CD4-positive, alpha-beta T cell (primary cell): Measurements from ENCODE around the gene TCP11. TPM values are rescaled to one million over a fixed set of nuclear protein-coding genes. Genes with fewer than 3 reads are reported as not detected.

ENCODE experiments used
- ATAC-seq: fragments of 200-7000 bp; cut with Tn5 transposase; one replicate; pipeline ENCODE4 v1.10.0; 2022; ENCODE audit warnings: mild to moderate bottlenecking; ENCODE audit not compliant: poor library complexity
- CTCF ChIA-PET: fragments of 350-600 bp; sonication (Branson Sonifier 250); formaldehyde crosslinking; loops from one replicate; lab custom pipeline; 2021; ENCODE audit warnings: antibody characterized with exemption, inconsistent platforms; lab: Charles Lee
- POLR2A ChIA-PET: fragments of 350-600 bp; sonication (Branson Sonifier 250); formaldehyde crosslinking; loops from one replicate; lab custom pipeline; 2021; ENCODE audit warnings: antibody characterized with exemption, inconsistent platforms; lab: Charles Lee
- DNase-seq, 14 experiments: peaks; one replicate each; pipeline ENCODE4 v3.0.0-alpha.2; 2013 to 2020; ENCODE audit warnings: mixed read lengths in 2 of 14
- H3K27ac ChIP-seq, 2 donors: one replicate each; pipeline versions ENCODE4 v1.5.1 to v1.7.0; 2013; ENCODE audit warnings: low read length in 2 of 2, low read depth in 1 of 2, mild to moderate bottlenecking in 1 of 2
- H3K27me3 ChIP-seq, 2 experiments: 1 replicate in 1 of 2; 2 replicates in 1 of 2; pipeline versions ENCODE4 v1.6.1 to v1.7.0; 2013; ENCODE audit warnings: low read length in 2 of 2, control low read depth in 1 of 2, mild to moderate bottlenecking in 1 of 2, moderate library complexity in 1 of 2; ENCODE audit not compliant: insufficient read depth in 2 of 2, control insufficient read depth in 1 of 2
- H3K36me3 ChIP-seq: one replicate; pipeline ENCODE4 v1.6.1; 2013; ENCODE audit warnings: low read length, control low read depth; ENCODE audit not compliant: insufficient read depth
- H3K4me1 ChIP-seq: one replicate; pipeline ENCODE4 v1.6.1; 2013; ENCODE audit warnings: low read length, control low read depth; ENCODE audit not compliant: insufficient read depth
- H3K4me3 ChIP-seq: one replicate; pipeline ENCODE4 v1.5.1; 2013; ENCODE audit warnings: mild to moderate bottlenecking, low read length, moderate library complexity
- H3K9me3 ChIP-seq, 2 experiments: 1 replicate in 1 of 2; 2 replicates in 1 of 2; pipeline versions ENCODE4 v1.6.1 to v1.7.0; 2013; ENCODE audit warnings: low read length in 2 of 2, mild to moderate bottlenecking in 2 of 2, control low read depth in 1 of 2, moderate library complexity in 1 of 2; ENCODE audit not compliant: control insufficient read depth in 1 of 2, insufficient read depth in 1 of 2
- H3K27ac Mint-ChIP-seq: one replicate; pipeline ENCODE4 v1.8.0; 2020; ENCODE audit warnings: mixed read lengths
- H3K27me3 Mint-ChIP-seq: one replicate; pipeline ENCODE4 v1.8.0; 2021; ENCODE audit warnings: mixed read lengths
- H3K36me3 Mint-ChIP-seq: one replicate; pipeline ENCODE4 v1.8.0; 2021; ENCODE audit warnings: low read depth, mixed read lengths
- H3K4me1 Mint-ChIP-seq: one replicate; pipeline ENCODE4 v1.8.0; 2021; ENCODE audit warnings: low read depth, mixed read lengths
- H3K4me3 Mint-ChIP-seq: one replicate; pipeline ENCODE4 v1.8.0; 2020; ENCODE audit warnings: mild to moderate bottlenecking, mixed read lengths
- H3K9me3 Mint-ChIP-seq: one replicate; pipeline ENCODE4 v1.8.0; 2020; ENCODE audit warnings: mixed read lengths
- intact Hi-C, 2 experiments: fragments of 100-400 bp; cut with DNase I in 1 of 2; cut with micrococcal nuclease in 1 of 2; formaldehyde crosslinking; loops; one replicate each; pipeline versions ENCODE4 v1.15.1 to v1.9.0; 2023 to 2025; cut with DNase I, micrococcal nuclease
- total RNA-seq, 174 experiments: library from RNA in 2 of 174; stranded (reverse) in 2 of 174; gene quantifications; one replicate each; pipeline ENCODE4 v1.2.3 and lab custom pipeline; 2021 to 2026
- TF ChIP-seq, protein P1 (sequence below): fragments of 200-600 bp; IDR thresholded peaks from one replicate; pipeline ENCODE4 v1.8.0; 2022; ENCODE audit warnings: antibody characterized with exemption, mild to moderate bottlenecking

TCP11 gene
- total RNA-seq, 2 experiments from 2014 or later = not detected

DNA sequence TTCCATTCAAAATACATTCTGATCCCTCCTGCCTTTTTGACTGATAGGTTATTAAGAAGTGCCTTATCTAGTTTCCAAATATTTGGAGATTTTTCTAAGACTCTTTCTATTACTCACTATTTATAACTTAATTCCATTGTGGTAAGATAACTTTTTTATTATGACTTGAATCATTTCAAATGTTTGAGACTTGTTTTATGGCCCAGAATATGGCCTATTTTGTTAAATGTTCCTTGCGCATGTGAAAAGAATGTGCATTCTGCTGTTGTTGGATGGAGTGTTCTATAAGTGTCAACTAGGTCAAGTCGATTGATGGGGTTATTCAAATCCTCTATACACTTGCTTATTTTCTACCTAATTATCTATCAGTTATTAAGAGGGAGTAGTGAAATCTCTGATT, 13.1 kb upstream of the TCP11 start:
- TF ChIP-seq, protein P1, sequence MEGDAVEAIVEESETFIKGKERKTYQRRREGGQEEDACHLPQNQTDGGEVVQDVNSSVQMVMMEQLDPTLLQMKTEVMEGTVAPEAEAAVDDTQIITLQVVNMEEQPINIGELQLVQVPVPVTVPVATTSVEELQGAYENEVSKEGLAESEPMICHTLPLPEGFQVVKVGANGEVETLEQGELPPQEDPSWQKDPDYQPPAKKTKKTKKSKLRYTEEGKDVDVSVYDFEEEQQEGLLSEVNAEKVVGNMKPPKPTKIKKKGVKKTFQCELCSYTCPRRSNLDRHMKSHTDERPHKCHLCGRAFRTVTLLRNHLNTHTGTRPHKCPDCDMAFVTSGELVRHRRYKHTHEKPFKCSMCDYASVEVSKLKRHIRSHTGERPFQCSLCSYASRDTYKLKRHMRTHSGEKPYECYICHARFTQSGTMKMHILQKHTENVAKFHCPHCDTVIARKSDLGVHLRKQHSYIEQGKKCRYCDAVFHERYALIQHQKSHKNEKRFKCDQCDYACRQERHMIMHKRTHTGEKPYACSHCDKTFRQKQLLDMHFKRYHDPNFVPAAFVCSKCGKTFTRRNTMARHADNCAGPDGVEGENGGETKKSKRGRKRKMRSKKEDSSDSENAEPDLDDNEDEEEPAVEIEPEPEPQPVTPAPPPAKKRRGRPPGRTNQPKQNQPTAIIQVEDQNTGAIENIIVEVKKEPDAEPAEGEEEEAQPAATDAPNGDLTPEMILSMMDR = no peak
- Histone ChIP-seq H3K9me3 (no peaks in the 10 kb centered on the region), H3K36me3 (no peaks in the 10 kb centered on the region), H3K4me3 (no peak overlapping the region), H3K27me3 (no peaks in the 10 kb centered on the region), H3K27ac (no peak overlapping the region), H3K4me1 (no peaks in the 10 kb centered on the region)
- ChIA-PET POLR2A (no interaction called here), CTCF (no interaction called here)
- Mint-ChIP-seq H3K36me3 (no peaks in the 10 kb centered on the region), H3K4me3 (no peak overlapping the region), H3K9me3 (no peaks in the 10 kb centered on the region), H3K27ac (no peak overlapping the region), H3K4me1 (no peaks in the 10 kb centered on the region), H3K27me3 (peaks cover 7% of the 10 kb centered on the region)
- DNase-seq (no peak), ATAC-seq (no peak)
- intact Hi-C loops = no loop called here

DNA sequence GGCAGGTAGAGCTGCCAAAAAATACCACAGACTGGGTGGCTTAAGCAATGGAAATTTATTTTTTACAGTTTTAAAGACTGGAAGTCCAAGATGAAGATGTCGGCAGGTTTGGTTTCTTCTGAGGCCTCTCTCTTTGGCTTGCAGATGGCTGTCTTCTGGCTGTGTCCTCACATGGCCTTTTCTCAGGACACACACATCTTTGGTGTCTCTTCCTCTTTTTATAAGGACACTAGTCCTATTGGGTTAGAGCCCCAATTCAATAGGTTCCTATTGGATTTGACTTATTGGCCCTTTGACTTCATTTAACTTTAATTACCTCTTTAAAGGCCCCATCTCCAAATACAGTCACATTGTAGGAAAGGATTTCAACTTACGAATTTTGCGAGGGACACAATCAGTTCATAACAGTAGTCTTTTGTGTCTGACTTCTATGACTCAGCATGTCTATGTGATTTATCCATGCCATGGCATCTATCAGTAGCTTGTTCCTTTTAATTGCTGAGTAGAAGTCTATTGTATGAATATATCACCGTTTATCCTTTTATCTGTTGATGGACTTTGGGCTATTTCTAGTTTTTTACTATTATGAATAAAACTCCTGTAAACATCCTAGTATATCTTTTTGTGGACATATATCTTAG, 11.0 kb upstream of the TCP11 start:
- Mint-ChIP-seq H3K27me3 (peaks cover 6% of the 10 kb centered on the region), H3K4me3 (no peak overlapping the region), H3K4me1 (no peaks in the 10 kb centered on the region), H3K36me3 (no peaks in the 10 kb centered on the region), H3K9me3 (no peaks in the 10 kb centered on the region), H3K27ac (no peak overlapping the region)
- Histone ChIP-seq H3K4me3 (no peak overlapping the region), H3K36me3 (no peaks in the 10 kb centered on the region), H3K27ac (no peak overlapping the region), H3K27me3 (no peaks in the 10 kb centered on the region), H3K9me3 (no peaks in the 10 kb centered on the region), H3K4me1 (no peaks in the 10 kb centered on the region)
- TF ChIP-seq, protein P1 = no peak
- ChIA-PET POLR2A (no interaction called here), CTCF (interaction anchor here (2.5 kb wide), 1 partner anchor 13 kb away, joined by 10 read pairs; no protein-coding TSS in a partner anchor)
- DNase-seq = no peak
- ATAC-seq = no peak
- intact Hi-C loops = no loop called here

DNA sequence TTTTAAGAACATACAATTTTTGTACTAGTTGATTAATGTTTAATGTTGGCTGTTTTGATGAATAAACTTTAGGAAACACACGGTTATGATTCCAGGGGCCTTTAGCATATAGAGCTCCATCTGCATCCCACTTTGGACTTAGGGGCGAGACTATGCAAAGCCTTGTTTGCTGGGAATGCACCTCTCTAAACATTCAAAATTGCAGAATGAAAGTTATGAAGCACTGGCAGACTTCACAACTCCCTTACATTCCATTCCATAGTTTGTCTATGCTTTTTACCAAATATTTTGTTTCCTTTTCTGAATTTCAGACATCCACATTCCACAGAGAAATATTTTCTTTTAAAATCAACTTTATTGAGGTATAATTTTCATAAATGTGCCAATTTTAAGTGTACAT, 10.3 kb upstream of the TCP11 start:
- H3K4me3 Mint-ChIP-seq = no peak overlapping the region
- H3K27ac Mint-ChIP-seq = no peak overlapping the region
- Histone ChIP-seq H3K4me1 (no peaks in the 10 kb centered on the region), H3K4me3 (no peak overlapping the region), H3K27me3 (no peaks in the 10 kb centered on the region), H3K9me3 (no peaks in the 10 kb centered on the region), H3K27ac (no peak overlapping the region), H3K36me3 (no peaks in the 10 kb centered on the region)
- ATAC-seq (no peak), DNase-seq (no peak)
- no peaks in the 10 kb centered on the region for H3K9me3 Mint-ChIP-seq
- ChIA-PET CTCF (interaction anchor here (2.5 kb wide), 1 partner anchor 12 kb away, joined by 10 read pairs; no protein-coding TSS in a partner anchor), POLR2A (no interaction called here)
- intact Hi-C loops = no loop called here
- H3K27me3 Mint-ChIP-seq = peaks cover 6% of the 10 kb centered on the region
- no peaks in the 10 kb centered on the region for H3K36me3 Mint-ChIP-seq
- TF ChIP-seq, protein P1 = no peak
- no peaks in the 10 kb centered on the region for H3K4me1 Mint-ChIP-seq
